Measurements from ENCODE around the gene TIMM22.
A peak's percentile ranks its signal among the peaks of the same experiment; 100 is the strongest.
"Not testable (repeated sequence)": the region's sequence is repeated elsewhere in the genome, so short reads cannot be mapped to it uniquely, and the experiment has no call there.

Gene TIMM22

GRCh38 chr17:973053-973452, 23.9 kb upstream of the TIMM22 start:
- DNase-seq (ENCODE audit: low spot score) = no peak

DNA sequence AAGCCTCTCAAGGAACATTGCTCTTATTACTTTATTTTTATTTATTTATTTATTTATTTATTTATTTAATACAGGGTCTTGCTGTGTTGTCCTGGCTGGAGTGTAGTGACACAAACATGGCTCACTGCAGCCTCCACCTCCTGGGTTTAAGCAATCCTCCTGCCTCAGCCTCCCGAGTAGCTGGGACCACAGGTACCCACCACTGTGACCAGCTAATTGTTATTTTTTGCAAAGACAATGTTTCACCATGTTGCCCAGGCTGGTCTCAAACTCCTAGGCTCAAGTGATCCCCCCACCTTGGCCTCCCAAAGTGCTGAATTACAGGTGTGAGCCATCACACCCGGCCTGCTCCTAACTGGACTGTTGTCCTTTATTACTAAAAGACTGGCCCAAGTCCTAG, 22.2 kb upstream of the TIMM22 start:
- not testable (repeated sequence) for DNase-seq (ENCODE audit: low spot score)

- no peak for DNase-seq (ENCODE audit: low spot score)
Observed at GRCh38 chr17:975371-975915, 21.5 kb upstream of the TIMM22 start.

GRCh38 chr17:976312-976711, 20.6 kb upstream of the TIMM22 start:
- no peak for DNase-seq (ENCODE audit: low spot score)

GRCh38 chr17:977166-977565, 19.8 kb upstream of the TIMM22 start:
- DNase-seq (ENCODE audit: low spot score) = no peak

DNA sequence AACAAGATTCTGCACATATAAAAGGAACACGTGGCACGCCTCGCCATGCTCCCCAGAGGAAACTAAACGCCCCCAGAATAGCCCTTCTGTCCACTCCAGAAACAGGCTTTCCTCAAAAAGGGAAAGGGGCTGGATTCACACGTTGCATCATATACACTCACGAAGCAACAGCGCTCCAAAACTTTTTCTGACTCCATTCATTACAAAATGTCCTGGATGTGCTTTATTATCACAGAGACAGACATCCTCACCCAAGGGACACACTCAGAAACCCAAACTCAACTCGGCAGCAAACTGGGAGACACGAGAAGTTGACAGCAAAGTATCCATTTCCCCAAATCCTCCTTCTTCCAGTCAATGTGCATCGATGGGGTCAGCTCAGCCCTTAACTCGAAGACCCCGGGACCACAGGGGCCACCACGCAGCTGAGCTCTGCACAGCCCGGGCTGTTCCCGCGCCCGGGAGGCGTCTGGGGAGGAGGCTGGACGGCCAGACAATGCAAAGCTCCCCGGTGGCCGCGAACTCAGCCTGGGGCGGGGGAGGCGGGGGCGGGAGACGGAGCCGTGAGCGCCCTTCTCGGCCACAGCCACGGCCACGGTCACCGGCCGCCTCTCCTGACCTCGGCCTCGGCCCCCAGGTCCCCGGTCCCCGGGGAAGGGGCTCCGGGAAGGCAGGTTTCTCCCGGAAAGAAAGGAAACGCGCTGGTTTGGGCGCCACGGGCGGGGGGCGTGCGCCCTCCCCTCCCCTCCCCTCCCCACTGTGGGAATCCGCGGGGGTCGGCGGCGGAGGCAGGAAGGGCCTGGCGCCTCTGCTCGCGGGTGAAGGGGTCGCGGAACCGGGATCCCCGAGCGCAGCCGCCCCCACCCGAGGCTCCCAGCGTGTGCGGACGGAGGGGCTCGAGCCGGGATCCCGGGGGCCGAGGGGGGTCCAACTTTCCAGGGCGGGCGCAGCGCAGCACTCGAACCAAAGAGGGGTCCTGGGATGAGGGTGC, 18.5 kb upstream of the TIMM22 start:
- no peak for DNase-seq (ENCODE audit: low spot score)

DNA sequence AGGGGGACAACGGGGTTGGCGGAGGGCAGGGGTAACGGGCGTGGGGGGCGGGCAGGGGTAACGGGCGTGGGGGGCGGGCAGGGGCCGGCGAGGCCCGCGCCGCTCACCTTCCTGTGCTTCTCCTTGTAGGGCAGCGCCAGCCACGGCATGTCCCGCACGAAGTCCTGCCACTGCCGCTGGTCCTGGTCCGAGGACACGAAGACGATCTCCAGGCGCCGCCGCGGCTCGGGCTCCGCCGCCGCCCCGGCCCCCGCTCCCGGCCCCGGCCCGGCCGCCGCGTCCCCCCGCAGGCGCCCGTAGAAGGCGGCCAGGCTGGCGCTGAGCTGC, 17.8 kb upstream of the TIMM22 start:
- no peak for DNase-seq (ENCODE audit: low spot score)

- DNase-seq (ENCODE audit: low spot score) = peak; percentile 70
Observed at GRCh38 chr17:979539-980405, 17.2 kb upstream of the TIMM22 start, which contains the start of gene NXN. NXN (minus strand) TSS chr17:979776.

GRCh38 chr17:980406-981291, 16.3 kb upstream of the TIMM22 start:
- peak; percentile 87 for DNase-seq (ENCODE audit: low spot score)

DNA sequence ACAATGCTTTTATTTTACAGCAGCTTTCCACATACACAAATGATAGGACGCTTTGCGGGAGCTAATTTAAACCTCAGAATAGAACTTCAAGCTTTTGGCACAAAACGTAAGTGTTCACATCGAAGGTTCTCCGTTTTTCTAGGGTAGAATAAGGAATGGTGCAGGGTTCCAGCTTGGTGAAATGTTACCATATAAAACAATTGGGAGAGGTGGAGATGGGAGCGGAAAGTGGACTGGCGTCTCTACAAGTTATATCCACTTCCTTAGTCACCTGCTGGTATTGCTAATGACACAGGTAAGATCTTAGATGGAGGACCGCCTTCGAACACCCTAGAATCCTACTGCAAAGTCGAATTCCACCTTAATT, 15.7 kb upstream of the TIMM22 start:
- no peak for DNase-seq (ENCODE audit: low spot score)

- no peak for DNase-seq (ENCODE audit: low spot score)
Observed at GRCh38 chr17:983921-984320, 13.0 kb upstream of the TIMM22 start.

- DNase-seq (ENCODE audit: low spot score) = no peak
Observed at GRCh38 chr17:986322-986929, 10.5 kb upstream of the TIMM22 start.

- DNase-seq (ENCODE audit: low spot score) = no peak
Observed at GRCh38 chr17:987931-988330, 9.0 kb upstream of the TIMM22 start.

DNA sequence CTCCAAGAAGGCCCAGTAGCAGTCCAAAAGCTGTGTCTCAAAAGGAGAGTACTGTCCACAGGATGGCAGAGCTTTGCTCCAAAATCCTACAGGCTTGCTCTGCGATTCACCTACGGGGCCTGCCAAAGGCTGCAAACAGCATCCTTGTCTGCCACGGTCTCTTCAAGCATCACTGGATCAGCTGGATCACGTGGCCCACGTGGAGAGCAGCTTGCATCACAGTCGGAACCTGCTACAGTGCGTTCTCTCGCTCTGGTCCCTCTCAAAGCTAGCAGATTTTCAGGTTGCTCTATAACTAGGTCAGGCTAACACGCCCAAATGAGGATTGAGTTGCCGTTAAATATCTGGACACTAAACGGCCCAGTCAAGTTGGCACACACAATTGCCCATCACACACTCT, 8.4 kb upstream of the TIMM22 start:
- no peak for DNase-seq (ENCODE audit: low spot score)

DNA sequence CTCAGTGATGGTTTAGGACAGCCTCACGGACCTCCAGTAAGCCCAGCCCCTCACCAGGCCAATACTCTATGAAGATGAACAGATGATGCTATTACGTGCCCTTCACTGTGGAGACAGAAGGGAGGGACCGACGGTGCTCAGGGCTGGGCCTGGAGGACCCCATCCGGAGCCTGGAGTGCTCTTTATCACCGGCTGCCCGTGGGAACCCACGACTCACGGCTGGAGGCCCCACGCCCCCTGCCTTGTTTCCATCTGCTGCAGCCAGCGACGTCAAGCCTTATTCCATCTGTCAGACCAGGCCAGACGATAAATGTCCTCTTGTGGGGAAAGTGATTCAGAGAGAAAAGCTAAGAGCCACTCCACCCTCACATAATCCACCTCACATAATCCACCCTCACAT, 4.0 kb upstream of the TIMM22 start:
- DNase-seq (ENCODE audit: low spot score) = no peak

DNA sequence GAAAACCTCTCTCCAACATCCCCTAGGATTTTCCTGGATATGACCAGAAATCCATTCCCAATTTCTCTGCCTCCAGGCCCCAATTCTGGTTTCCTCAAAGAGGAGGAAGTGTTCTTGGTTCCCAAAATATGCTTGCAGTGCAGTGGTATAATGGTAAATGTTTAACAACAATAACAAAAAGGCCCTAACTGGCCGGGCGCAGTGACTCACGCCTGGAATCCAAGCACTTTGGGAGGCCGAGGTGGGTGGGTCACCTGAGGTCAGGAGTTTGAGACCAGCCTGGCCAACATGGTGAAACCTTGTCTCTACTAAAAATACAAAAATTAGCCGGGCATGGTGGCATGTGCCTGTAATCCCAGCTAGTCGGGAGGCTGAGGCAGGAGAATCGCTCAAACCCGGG, 1.6 kb upstream of the TIMM22 start:
- not testable (repeated sequence) for DNase-seq (ENCODE audit: low spot score)

GRCh38 chr17:998111-998510, 1.2 kb downstream of the TIMM22 start:
- DNase-seq (ENCODE audit: low spot score) = no peak

- DNase-seq (ENCODE audit: low spot score) = peak; percentile 65
Observed at GRCh38 chr17:1000597-1001461, 3.9 kb downstream of the TIMM22 start.

DNA sequence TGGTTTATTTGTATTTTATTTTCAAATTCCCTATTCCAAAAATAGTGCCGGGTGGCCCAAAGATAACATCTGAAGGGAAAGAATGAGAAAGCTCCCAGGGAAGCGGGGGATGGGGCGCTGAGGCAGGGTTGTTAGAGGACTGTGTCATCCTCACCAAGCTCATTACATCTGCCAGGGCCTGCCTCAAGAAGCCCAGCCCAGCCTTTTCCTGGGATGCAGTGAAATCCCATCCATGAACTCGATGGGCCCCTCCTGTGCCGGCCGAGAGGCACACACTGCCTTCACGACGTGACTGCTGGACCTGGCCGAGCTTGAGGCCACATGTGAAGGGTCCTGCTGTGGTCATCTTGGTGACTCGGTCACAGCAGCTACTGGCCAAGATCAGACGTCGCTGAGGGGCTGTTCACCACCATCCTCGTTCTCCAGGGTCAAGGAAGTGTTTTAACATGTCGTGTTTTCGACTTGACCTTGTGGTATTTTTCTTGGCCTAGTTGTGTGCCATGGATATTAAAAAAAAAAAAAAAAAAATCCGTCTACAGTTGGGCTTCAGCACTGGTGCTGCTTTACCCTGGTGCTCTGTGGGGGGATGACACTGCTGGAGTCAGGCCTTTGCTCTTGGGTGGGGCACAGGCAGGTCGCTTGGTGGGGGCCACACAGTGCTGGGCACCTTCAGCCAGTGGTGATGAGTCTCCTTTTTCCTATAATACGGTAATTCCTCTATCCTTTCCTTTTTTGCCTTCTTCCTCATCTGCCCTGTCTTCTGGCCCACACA, 4.9 kb downstream of the TIMM22 start:
- no peak for DNase-seq (ENCODE audit: low spot score)

DNA sequence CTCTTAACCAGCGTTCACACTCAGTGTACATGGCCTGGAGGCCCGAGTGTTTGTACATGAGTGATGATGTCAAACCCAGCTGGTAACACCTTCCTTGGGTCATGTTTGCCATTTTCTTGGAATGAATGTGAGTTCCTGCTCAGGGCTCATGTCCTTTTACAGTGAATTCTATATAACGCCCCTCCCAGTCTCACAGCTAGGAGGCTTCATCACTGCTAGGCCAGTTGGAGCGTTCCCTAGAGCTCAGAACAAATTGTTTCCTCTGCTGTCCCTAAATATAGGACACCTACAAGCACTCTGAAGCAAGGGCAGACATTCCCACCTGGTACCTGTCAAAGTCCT, 5.5 kb downstream of the TIMM22 start:
- no peak for DNase-seq (ENCODE audit: low spot score)

Measured in kidney capillary endothelial cell (primary cell).